Aorta (tissue), 5 donors: ENCODE measurements around the gene PLEKHA6. TPM values are rescaled to one million over a fixed set of nuclear protein-coding genes. Genes with fewer than 3 reads are reported as not detected.
"Not testable (repeated sequence)": the region's sequence is repeated elsewhere in the genome, so short reads cannot be mapped to it uniquely, and the experiment has no call there.

Source experiments
- ATAC-seq: fragments of 200-7000 bp; cut with Tn5 transposase; one replicate; pipeline ENCODE4 v1.9.1; 2022; ENCODE audit warnings: moderate library complexity; ENCODE audit not compliant: low FRiP score
- DNase-seq, 2 donors: peaks; one replicate each; pipeline ENCODE4 v3.0.0-alpha.2; 2020
- H3K27ac ChIP-seq, 2 donors: one replicate each; pipeline ENCODE4 v1.5.1; 2013; ENCODE audit warnings: low read length in 2 of 2, mild to moderate bottlenecking in 2 of 2, moderate library complexity in 2 of 2, control low read depth in 1 of 2, inconsistent platforms in 1 of 2, low read depth in 1 of 2
- H3K27me3 ChIP-seq, 2 donors: one replicate each; pipeline ENCODE4 v1.6.1; 2013; ENCODE audit warnings: control low read depth in 1 of 2, low read length in 1 of 2, mild to moderate bottlenecking in 1 of 2, moderate library complexity in 1 of 2; ENCODE audit not compliant: insufficient read depth in 2 of 2, control insufficient read depth in 1 of 2
- H3K36me3 ChIP-seq, 2 donors: one replicate each; pipeline ENCODE4 v1.6.1; 2013; ENCODE audit warnings: control low read depth in 1 of 2, low read length in 1 of 2, mild to moderate bottlenecking in 1 of 2; ENCODE audit not compliant: insufficient read depth in 2 of 2, control insufficient read depth in 1 of 2
- H3K4me1 ChIP-seq, 2 donors: one replicate each; pipeline ENCODE4 v1.6.1; 2013; ENCODE audit warnings: low read length in 2 of 2, control low read depth in 1 of 2, mild to moderate bottlenecking in 1 of 2, moderate library complexity in 1 of 2; ENCODE audit not compliant: insufficient read depth in 2 of 2, control insufficient read depth in 1 of 2
- H3K4me3 ChIP-seq, 2 donors: one replicate each; pipeline ENCODE4 v1.5.1; 2013; ENCODE audit warnings: low read length in 2 of 2, control low read depth in 1 of 2, mild to moderate bottlenecking in 1 of 2
- H3K9me3 ChIP-seq: one replicate; pipeline ENCODE4 v1.6.1; 2013; ENCODE audit warnings: mild to moderate bottlenecking, low read length; ENCODE audit not compliant: control insufficient read depth
- WGBS, 2 donors: extraction: QIAGEN DNeasy Blood & Tissue Kit; methylation state at CpG; one replicate each; pipeline ENCODE4 v1.1.7; 2013; 5-methylcytosine and 5-hydroxymethylcytosine counted together
- intact Hi-C, 2 donors: fragments of 100-400 bp; cut with DNase I; formaldehyde crosslinking; loops; one replicate each; pipeline versions ENCODE4 v1.14.2 to v1.15.0; 2022
- polyA plus RNA-seq, 2 donors: library from polyadenylated mRNA; stranded (reverse); fragments of 200-250 nt; gene quantifications; one replicate each; pipeline ENCODE4 v1.2.3, GENCODE V29; 2013
- total RNA-seq, 2 donors: library from RNA; stranded (reverse); fragmentation: NEBNext Ultra II Directional; extraction: Animal tissue kit (Norgen Biotek cat#: 25700); gene quantifications; one replicate each; pipeline ENCODE4 v1.2.1, GENCODE V29; 2021
- donor health status: healthy with polysubstance abuse.
- donor health status: Bipolar disorder and iron deficiency.
- donor health status: DM: no; HTN: no; CAD: no.
- donor health status: DM: no; HTN: no; CAD: no.
- donor health status: DM: yes; HTN: yes; CAD: no.

PLEKHA6 gene
- total and polyA plus RNA-seq, 4 donors: 0.56 to 19.6 (median 5.0) TPM

DNA sequence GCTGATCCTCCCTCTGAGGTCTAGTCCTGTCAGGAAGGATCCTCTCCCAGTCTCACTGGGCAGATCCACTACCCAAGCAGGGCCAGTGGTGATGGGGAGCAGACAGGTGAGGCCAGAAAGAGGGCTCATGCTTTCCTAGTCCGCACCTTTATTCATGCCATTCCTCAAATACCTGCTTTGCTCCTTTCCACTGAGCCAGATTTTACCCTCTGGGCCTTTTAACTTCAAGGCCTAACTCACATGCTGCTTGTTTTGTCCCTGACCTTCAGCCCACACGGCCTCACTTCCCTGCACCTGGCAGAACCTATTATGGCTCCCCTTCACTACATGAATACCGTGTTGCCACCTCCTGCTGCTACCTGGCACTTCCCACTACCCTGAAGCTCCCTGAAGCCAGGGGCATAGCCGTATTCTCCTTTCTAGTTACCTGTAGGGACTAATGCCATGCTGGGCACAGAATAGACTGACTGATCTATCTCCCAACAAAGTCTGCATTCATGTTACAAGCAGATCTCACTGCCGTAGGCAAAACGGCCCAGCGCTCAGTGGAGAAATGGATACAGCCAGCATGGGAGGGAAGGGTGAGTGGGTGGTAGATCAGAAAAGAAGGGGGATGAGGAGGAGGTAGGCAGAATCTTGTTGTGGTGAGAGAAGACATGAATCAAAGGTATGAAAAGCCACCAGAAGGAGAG, 109.8 kb downstream of the PLEKHA6 start:
- no peak overlapping the region for H3K27ac ChIP-seq
- H3K4me3 ChIP-seq: no peak overlapping the region
- H3K27me3 ChIP-seq: no peaks in the 10 kb centered on the region
- H3K4me1 ChIP-seq: no peaks in the 10 kb centered on the region
- intact Hi-C loops: no loop called here
- WGBS, 2 donors: 90 to 92% methylated on average over 7 of the region's 7 CpGs
- ATAC-seq: no peak
- H3K9me3 ChIP-seq: no peaks in the 10 kb centered on the region
- H3K36me3 ChIP-seq: no peaks in the 10 kb centered on the region
- peak in 1 of 2 donors; percentile 28 for DNase-seq

DNA sequence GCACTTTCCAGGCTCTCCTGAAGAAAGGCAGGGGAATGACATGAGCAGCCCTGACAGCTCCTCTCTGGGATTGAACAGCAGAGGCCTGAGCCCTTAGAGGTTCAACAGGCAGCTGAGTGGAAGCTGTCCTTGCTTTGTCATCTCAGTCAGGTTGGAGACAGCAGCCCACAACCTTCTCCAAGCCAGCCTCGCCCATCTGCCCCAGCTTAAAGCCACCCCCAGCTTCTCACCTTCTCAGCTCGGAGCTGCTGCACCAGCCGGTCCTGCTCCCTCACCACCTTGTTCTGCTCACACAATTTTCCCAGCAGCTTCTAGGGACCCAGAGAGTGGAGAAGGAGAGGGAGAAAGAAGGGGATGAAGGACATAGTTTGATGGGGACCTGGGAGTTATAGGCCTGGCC, 110.8 kb downstream of the PLEKHA6 start:
- intact Hi-C loops: no loop called here
- no peaks in the 10 kb centered on the region for H3K4me1 ChIP-seq
- 93 to 96% methylated on average over 3 of the region's 3 CpGs for WGBS, 2 donors
- DNase-seq (peak in 1 of 2 donors; percentile 32), ATAC-seq (no peak)
- no peaks in the 10 kb centered on the region for H3K27me3 ChIP-seq
- no peaks in the 10 kb centered on the region for H3K9me3 ChIP-seq
- H3K27ac ChIP-seq: no peak overlapping the region
- no peak overlapping the region for H3K4me3 ChIP-seq
- H3K36me3 ChIP-seq: no peaks in the 10 kb centered on the region

DNA sequence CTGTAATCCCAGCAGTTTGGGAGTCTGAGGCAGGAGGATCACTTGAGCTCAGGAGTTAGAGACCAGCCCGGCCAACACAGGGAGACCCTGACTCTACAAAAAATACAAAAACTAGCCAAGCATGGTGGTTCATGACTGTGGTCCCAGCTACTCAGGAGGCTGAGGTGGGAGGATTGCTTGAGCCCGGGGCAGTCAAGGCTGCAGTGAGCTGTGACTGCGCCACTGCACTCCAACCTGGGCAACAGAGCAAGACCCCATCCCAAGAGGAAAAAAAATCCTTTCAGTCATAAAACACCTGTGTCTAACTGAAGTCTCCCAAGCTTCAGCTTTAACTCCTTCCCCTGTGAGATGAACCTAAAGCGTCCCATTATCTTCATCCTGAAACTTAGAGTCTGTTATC, 112.9 kb downstream of the PLEKHA6 start:
- no peaks in the 10 kb centered on the region for H3K4me1 ChIP-seq
- H3K9me3 ChIP-seq: no peaks in the 10 kb centered on the region
- intact Hi-C loops: no loop called here
- DNase-seq (peak in 1 of 2 donors; percentile 21), ATAC-seq (no peak)
- no peaks in the 10 kb centered on the region for H3K27me3 ChIP-seq
- H3K27ac ChIP-seq: no peak overlapping the region
- no peak overlapping the region for H3K4me3 ChIP-seq
- H3K36me3 ChIP-seq: no peaks in the 10 kb centered on the region
- WGBS, 2 donors: 93 to 97% methylated on average over 4 of the region's 4 CpGs

DNA sequence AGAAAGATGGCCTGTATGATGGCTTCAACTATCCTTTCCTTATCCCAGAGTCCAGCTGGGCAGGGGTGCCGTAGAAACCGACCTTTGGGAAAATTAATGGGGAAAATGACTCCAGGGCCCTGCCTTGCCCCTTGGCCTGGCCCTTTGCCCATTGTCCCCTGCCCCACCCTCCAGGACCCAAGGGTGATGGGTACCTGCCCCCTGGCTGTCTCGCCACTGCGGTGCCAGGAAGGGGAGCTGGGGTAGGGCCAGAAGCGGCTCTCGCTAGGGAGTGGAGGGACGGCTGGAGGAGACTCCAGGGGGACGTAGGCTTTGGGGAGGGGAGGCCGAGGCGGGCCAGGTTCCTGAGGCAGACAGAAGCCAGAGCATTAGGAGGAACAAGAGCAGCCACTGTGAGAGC, 116.8 kb downstream of the PLEKHA6 start:
- 90 to 96% methylated on average over 10 of the region's 10 CpGs for WGBS, 2 donors
- intact Hi-C loops: no loop called here
- H3K27me3 ChIP-seq: no peaks in the 10 kb centered on the region
- no peaks in the 10 kb centered on the region for H3K36me3 ChIP-seq
- DNase-seq (peak in 1 of 2 donors; percentile 62), ATAC-seq (peak; percentile 19)
- H3K4me1 ChIP-seq: no peaks in the 10 kb centered on the region
- no peaks in the 10 kb centered on the region for H3K9me3 ChIP-seq
- H3K27ac ChIP-seq: no peak overlapping the region
- no peak overlapping the region for H3K4me3 ChIP-seq

DNA sequence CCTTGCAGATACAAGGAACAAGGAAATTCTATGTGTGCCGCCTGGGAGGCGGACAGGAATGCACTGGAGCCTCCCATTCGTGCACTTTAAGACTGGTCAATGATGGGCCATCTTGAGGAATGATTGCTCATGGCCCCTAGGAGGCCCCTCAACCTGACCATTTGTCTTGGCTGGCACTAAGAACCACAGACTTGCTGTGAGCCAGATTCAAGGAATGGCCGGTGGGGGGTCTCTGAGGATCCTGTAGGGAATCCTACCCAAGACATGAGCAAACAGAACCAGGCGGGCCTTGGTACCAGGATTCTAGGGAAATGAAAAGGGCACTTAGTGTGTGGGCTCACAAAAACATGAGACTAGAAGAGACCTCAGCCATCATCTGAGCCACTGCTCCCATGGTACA, 117.8 kb downstream of the PLEKHA6 start:
- H3K4me1 ChIP-seq: no peaks in the 10 kb centered on the region
- DNase-seq (peak in 1 of 2 donors; percentile 20), ATAC-seq (no peak)
- H3K4me3 ChIP-seq: no peak overlapping the region
- no peaks in the 10 kb centered on the region for H3K9me3 ChIP-seq
- WGBS, 2 donors: 93 to 95% methylated on average over 5 of the region's 5 CpGs
- H3K36me3 ChIP-seq: no peaks in the 10 kb centered on the region
- H3K27me3 ChIP-seq: no peaks in the 10 kb centered on the region
- no peak overlapping the region for H3K27ac ChIP-seq
- intact Hi-C loops: no loop called here

DNA sequence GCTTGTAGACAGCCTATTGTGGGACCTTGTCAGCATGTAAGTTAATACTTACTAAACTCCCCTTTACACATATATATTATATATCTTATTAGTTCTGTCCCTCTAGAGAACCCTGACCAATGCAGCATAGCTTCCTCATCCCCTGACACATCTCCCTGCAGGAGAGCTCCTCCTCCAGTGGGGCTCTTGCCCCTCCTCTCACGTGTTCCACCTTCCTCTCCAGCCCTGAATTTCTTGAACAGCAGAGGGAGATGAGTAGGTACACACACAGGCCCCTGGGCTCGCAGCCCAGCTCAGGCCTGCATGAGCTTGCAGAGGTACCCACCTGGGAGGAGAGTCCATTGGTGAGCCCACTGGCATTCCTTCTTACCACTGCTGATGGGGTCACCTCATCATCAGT, 118.7 kb downstream of the PLEKHA6 start:
- Histone ChIP-seq H3K36me3 (no peaks in the 10 kb centered on the region), H3K9me3 (no peaks in the 10 kb centered on the region), H3K4me3 (no peak overlapping the region), H3K4me1 (no peaks in the 10 kb centered on the region), H3K27ac (no peak overlapping the region), H3K27me3 (no peaks in the 10 kb centered on the region)
- no peak for ATAC-seq
- intact Hi-C loops: no loop called here
- peak in 1 of 2 donors; percentile 37 for DNase-seq
- WGBS, 2 donors: 66 to 68% methylated on average over 2 of the region's 2 CpGs

DNA sequence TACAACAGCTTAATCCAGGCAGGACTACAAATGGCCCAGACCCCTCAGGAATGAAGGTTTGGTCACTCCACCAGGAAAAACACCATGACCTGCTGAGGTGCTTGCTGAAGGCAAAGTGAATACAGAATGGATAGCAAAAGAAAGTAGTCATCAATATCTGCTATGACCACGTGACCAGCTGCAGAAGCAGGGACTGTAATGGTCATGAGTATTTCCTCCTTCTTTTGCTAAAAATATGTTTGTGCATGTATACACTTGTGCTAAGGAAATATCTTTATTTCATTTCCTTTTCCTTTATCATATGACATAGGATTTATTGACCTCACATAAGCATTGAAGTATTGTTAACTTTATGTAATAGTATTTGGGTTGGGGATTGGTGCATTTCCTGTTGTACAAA, 119.5 kb downstream of the PLEKHA6 start:
- 65 to 78% methylated on average over 1 of the region's 1 CpG for WGBS, 2 donors
- intact Hi-C loops: no loop called here
- H3K4me1 ChIP-seq: no peaks in the 10 kb centered on the region
- no peak overlapping the region for H3K27ac ChIP-seq
- no peaks in the 10 kb centered on the region for H3K9me3 ChIP-seq
- no peaks in the 10 kb centered on the region for H3K36me3 ChIP-seq
- ATAC-seq: no peak
- DNase-seq: no peak
- H3K27me3 ChIP-seq: no peaks in the 10 kb centered on the region
- no peak overlapping the region for H3K4me3 ChIP-seq

DNA sequence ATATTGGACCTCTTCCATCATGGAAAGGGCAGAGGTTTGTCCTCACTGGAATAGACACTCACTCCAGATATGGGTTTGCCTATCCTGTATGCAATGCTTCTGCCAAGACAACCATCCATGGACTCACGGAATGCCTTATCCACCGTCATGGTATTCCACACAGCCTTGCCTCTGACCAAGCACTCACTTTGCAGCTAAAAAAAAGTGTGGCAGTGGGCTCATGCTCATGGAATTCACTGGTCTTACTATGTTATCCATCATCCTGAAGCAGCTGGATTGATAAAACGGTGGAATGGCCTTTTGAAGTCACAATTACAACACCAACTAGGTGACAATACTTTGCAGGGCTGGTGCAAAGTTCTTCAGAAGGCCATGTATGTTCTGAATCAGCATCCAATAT, 120.3 kb downstream of the PLEKHA6 start:
- H3K27me3 ChIP-seq, H3K9me3 ChIP-seq, H3K4me3 ChIP-seq, intact Hi-C loops, DNase-seq, H3K27ac ChIP-seq, H3K36me3 ChIP-seq, ATAC-seq, H3K4me1 ChIP-seq: not testable (repeated sequence)
- 72% methylated on average over 3 of the region's 3 CpGs for WGBS, 2 donors

DNA sequence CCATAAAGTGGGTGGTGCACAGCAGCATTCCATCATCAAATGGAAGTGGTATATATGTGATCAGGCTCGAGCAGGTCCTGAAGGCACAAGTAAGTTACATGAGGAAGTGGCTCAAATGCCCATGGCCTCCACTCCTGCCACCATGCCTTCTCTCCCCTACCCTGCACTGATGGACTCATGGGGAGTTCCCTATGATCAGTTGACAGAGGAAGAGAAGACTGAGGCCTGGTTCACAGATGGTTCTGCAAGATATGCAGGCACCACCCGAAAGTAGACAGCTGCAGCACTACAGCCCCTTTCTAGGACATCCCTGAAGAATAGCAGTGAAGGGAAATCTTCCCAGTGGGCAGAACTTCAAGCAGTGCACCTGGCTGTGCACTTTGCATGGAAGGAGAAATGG, 121.2 kb downstream of the PLEKHA6 start:
- H3K27me3 ChIP-seq, H3K4me3 ChIP-seq, ATAC-seq, H3K36me3 ChIP-seq, H3K27ac ChIP-seq, intact Hi-C loops, DNase-seq, H3K4me1 ChIP-seq, H3K9me3 ChIP-seq: not testable (repeated sequence)
- WGBS, 2 donors: 88 to 90% methylated on average over 2 of the region's 2 CpGs
